H4 (cell line): ENCODE measurements around the gene SPG7. TPM values are rescaled to one million over a fixed set of nuclear protein-coding genes. Genes with fewer than 3 reads are reported as not detected.
A peak's percentile ranks its signal among the peaks of the same experiment; 100 is the strongest.
"Not testable (repeated sequence)": the region's sequence is repeated elsewhere in the genome, so short reads cannot be mapped to it uniquely, and the experiment has no call there.

Experiments
- DNase-seq: peaks from one replicate; pipeline ENCODE4 v3.0.0-alpha.2; 2015; ENCODE audit warnings: low spot score
- total RNA-seq: library from RNA; depleted of rRNA; stranded (reverse); fragments of >200 nt; shearing (Covaris generic); gene quantifications from 2 replicates; pipeline ENCODE4 v1.2.3, GENCODE V29; 2014

Gene SPG7
- total RNA-seq, 1 experiment from 2014 or later, result 45.0 TPM

DNA sequence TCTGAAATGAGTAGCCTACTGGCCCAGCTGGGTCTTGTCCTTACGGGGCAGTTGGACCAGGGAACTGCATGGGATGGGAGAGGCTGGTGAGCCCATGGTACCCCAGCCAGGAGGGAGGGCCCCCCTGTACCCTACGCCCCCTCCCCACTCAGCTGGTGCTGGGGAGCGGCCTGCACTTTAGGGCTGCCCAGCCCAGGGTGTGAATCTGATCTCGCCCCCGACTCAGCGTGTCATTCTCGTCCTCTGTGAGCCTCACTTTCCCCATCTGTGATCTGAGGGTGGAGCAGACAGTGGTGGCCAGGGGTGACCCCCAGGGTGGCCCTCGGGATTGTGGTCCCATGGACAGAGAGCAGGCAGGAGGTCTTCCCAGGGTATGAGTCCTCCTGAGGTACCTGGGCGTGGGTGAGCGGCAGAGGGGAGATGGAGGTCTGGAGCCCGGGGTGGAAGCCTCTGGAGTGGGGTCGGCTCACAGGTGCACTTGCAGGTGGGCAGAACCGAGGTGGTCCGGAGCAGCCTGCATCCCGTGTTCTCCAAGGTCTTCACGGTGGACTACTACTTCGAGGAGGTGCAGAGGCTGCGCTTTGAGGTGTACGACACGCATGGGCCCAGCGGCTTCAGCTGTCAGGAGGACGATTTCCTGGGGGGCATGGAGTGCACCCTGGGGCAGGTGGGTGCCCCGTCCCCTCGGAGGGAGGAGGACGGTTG is 69.0 kb downstream of the SPG7 start:
- no peak for DNase-seq

DNA sequence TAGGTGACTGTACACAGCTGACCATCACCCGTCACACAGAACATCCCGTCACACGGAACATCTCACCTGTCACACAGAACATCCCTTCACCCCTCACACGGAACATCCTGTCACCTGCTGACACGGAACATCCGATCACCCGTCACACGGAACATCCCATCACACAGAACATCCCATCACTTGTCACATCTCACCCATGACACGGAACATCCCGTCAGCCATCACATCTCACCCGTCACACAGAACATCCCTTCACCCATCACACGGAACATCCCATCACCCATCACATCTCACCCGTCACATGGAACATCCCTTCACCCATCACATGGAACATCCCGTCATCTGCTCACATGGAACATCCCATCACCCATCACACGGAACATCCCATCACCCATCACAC is 71.1 kb downstream of the SPG7 start:
- no peak for DNase-seq

DNA sequence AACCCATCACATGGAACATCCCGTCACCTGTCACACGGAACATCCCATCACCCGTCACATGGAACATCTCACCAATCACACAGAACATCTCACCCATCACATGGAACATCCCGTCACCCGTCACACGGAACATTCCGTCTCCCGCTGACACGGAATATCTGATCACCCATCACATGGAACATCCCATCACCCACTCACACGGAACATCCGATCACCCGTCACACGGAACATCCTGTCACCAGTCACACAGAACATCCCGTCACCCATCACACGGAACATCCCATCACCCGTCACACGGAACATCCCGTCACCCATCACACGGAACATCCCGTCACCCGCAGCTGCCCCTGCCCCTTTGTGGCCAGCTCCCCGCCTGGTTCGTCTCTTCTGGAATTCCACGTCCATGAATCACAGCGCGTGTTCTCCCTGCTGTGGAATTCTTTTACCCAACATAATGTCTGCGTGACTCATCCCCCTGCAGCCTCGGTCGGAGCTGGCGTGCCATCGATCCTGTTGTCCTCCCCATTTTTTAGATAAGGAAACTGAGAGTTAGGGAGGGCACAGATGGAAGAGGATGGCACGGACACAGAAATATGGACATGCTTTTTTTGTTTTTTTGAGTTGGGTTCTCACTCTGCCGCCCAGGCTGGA is 73.0 kb downstream of the SPG7 start:
- peak; percentile 87 for DNase-seq

DNA sequence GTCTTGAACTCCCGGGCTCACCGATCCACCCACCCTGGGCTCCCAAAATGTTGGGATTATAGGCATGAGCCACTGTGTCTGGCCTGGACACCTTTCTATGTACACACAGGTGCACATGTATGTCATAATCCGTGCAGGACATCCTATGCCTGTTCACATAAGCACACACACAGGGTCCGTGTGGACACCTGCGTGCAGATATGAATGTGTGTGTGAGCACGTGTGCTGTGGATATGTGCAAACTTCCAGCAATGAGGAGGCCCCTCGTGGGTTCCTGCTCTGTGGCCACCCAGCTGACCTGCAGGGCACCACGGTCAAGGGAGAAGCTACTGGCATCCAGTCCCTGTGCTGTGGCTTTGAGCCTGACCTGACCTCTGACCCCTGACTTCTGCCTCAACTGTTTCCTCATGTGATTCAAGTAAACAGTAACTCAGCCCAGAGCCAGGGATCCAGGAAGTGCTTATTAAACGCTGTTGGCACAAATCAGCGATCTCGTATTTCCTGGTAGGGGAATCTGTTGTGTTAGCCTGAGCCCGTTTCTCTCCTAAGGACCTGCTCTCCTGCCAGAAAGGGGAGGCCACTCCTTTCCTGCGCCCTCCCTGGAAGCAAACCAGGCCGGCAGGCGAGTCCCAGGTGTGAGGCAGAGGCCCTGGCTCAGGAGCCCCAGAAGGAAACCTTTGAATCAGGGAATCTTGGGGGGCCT is 73.8 kb downstream of the SPG7 start:
- DNase-seq, result no peak

DNA sequence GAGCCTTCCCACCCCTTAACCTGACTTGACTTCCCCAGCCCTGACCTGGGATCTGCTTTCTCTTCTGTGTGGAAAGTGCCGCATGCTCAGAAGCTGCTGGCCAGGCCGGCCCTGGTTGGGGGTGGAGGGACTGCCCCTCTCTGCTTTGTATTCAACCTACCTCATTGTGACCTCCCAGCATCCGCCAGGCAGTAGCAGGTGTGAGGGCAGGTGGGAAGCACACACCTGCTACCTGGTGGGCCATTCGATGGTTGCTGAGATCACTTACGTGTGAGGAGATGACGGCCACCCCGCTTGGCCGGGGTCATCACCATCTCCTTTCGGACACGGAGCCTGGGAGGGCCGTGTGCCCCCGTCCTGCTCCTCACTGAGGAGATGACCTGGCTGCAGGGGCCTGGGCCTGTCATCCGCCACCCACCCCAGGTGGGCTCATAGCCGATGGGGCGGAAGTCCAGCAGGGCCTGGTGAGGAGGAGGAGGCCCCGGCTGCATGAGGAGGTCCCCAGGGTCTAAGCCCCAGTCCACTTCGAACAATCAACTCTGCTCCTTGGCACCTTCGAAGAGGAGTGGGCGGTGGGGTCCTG is 74.5 kb downstream of the SPG7 start:
- no peak for DNase-seq

DNA sequence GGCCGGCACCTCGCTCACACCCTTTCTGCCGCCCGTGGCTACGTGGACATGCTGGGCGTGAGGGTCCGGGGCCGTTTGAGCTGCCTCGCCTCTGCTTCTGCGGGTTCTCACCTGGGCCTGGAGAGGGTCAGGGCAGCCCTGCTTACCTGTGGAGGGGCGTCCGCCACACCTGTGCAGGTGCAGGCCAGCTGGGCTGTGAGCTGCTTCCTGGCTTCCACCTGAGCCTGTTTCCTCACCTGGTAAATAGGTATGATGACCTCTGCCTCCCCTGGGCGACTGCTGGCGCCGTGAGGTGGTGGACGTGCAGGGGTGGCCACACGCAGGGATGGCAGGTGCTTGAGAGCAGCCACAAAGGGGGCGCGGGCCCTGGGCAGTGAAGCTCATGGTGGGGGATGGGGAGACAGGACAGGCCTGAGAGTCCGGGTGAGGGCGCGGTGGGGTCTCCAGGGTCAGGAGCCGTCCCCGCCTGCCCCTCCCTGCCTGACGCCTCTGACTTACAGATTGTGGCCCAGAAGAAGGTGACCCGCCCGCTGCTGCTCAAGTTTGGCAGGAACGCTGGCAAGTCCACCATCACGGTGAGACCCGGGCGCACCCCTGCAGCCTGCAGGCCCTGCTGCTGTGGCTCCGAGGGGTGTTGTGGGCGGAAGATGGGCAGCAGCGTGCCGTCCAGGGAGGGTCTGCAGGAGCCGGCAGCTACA is 75.1 kb downstream of the SPG7 start:
- DNase-seq, result no peak

DNA sequence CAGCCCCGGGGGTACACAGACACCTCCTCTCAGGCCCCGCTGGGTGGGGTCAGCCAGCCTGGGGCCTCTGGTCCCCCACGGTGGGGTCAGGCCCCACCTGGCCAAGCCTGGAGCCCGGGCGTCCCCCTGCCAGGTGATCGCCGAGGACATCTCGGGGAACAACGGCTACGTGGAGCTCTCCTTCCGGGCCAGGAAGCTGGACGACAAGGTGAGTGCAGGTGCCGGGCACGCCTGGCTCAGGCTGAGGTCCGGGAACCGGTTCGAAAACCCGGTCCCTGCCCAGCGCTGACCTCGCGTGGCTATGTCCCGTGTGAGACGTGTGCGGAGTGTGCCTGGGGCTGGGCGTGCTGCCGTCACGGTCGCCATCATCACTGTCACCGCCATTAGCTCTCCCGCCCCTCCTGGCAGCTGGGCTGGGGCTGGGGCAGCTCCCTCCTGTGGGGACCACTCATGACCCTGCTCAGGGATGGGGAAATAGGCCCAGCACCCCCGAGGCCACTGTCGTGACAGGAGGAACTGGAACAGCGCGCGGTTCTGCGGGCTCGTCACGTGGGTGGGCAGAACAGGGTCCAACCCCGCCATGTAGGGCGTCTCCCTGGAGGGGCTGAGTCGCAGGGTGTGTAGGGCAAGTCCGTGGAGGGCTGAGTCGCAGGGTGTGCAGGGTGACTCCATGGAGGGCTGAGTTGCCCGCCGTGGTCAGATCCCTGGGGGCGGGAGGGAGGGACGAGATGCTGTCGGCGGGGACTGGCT is 75.9 kb downstream of the SPG7 start:
- no peak for DNase-seq

DNA sequence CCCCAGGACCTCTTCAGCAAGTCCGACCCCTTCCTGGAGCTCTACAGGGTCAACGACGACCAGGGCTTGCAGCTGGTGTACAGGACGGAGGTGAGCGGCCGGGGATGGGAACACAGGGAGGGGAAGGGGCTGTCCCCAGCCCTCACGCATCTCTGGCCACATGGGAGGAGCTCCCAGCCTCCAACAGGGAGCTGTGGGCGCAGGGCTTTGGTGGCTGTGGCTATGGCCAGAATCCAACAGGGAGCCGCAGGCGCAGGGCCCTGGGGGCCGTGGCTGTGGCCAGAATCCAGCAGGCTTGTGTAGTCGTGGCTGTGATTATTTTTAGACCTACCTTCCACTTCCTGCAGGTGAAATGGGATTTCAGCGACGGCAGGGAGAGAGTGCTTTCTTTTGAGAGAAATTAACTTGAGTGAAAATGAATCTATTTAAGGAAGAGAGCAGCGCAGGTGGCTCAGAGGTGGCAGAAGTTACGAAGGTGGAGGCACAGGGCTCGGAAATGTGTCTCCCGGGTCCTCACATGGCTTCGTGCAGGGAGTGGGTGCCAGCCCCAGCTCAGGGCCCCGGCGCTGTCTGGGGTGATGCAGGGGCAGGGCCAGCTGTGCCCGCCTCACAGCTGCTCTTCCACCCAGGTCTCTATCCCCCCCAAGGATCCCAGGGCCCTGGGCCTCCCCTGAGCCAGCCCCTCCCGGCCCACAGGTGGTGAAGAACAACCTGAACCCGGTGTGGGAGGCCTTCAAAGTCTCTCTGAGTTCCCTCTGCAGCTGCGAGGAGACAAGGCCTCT is 76.8 kb downstream of the SPG7 start:
- DNase-seq, result no peak

DNA sequence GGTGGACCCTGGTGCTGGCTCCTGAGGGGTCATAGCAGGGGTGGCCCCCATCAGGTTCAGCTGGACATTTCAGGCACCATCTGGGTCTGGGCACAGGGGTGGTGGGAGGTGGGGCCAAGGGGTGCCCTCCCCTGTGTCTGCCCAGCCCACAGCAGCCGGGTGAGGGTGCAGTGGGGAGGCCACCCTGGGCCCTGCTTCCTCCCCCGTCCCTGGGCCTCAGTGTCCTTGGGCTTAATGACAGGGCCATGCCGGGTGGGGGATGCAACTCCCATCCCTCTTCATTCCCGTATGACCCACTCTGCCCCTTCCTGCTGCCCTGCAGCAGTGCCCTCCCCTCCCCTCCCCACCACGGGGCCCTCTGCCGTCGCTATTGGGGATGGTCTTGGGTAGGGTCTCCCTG is 78.0 kb downstream of the SPG7 start:
- DNase-seq, result no peak

DNA sequence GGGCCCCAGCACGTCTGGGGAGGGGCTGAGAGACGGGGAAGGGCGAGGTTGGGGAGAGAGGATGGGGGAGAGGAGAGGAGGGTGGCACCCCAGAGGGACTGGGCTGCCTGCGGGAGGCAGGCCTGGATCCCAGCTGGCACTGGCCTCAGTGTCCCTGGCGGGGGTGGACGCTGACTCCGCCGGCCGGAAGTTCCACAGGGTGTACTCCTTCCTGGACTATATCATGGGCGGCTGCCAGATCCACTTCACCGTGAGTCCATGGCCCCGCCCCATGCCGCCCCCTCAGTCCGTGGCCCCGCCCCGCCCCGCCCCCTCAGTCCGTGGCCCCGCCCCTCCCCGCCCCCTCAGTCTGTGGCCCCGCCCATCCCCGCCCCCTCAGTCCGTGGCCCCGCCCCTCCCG is 78.7 kb downstream of the SPG7 start:
- DNase-seq, result no peak

DNA sequence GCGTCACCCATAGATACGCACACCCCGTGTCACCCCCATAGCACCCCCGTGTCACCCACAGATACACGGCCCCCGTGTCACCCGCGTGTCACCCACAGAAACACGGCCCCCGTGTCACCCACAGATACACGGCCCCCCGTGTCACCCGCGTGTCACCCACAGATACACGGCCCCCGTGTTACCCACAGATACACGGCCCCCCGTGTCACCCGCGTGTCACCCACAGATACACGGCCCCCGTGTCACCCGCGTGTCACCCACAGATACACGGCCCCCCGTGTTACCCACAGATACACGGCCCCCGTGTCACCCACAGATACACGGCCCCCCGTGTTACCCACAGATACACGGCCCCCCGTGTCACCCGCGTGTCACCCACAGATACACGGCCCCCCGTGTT is 79.5 kb downstream of the SPG7 start:
- not testable (repeated sequence) for DNase-seq

DNA sequence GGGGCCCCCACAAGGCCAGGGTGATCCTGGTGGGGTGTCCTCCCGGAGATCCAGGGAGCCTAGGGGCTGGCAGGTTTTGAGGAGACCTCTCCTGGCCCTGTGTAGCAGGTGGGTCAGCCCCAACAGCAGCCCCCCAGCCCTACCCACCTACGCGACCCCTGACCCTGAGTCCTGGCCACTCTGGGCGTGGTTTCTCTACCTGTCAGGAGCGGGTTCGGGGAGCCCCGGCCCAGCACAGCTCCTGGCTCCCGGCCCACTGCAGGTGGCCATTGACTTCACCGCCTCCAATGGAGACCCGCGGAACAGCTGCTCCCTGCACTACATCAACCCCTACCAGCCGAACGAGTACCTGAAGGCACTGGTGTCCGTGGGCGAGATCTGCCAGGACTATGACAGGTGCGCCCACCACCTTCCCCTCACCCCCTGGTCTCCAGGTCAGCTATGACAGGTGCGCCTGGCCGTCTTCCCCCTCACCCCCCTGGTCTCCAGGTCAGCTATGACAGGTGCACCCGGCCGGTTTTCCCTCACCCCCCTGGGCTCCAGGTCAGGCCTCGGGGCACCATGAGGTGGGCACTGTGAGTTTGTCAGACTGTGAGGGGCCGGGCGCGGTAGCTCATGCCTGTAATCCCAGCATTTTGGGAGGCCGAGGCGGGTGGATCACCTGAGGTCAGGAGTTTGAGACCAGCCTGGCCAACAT is 80.4 kb downstream of the SPG7 start:
- no peak for DNase-seq

DNA sequence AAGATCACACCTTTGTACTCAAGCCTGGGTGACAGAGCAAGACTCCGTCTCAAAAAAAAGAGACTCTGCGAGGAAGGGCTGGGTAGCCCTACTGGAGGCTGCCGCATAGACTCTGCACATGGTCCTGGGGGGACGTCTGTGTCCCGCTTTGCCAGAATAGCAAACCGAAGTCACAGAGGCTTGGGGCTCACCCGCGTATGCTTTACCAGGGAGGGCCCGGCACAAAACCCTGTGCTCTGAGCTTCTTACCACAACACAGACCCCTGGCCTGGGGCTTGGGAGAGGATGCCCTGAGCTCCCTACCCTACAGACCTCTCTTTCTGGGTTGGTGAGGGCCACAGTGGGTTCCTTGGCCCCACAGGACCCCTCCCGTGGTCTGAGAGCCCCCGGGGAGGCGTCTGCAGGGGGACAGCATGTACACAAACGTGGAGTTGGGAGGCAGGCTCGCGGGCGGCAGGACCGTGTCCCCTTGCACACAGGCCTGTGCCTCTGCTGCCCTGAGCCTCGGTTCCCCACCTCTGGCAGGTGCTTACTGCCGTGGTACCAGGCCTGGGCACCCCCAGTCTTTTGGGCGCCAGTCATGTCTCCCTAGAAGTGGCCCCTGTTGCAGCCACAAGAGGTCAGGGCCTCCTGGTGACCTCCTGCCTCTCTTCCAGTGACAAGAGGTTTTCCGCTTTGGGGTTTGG is 81.2 kb downstream of the SPG7 start:
- no peak for DNase-seq

DNA sequence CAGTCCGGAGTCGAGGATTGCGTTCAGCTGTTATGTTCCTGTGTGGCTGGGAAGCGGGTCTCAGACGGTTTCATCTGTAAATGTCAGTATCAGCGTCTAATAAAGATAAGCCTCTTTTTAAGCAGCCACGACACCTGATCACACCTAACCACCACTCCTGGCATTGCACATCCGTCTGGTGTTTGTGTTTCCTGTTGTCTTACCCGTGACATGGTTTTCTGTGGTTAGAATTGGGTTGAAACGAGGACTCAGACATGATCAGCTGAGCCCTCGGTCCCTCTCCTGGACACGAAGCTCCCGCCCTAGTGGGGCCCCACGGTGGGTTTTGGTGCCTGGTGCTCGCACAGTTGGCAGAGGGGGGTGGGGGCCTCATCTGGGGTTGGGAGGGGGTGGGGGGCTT is 85.6 kb downstream of the SPG7 start:
- no peak for DNase-seq

DNA sequence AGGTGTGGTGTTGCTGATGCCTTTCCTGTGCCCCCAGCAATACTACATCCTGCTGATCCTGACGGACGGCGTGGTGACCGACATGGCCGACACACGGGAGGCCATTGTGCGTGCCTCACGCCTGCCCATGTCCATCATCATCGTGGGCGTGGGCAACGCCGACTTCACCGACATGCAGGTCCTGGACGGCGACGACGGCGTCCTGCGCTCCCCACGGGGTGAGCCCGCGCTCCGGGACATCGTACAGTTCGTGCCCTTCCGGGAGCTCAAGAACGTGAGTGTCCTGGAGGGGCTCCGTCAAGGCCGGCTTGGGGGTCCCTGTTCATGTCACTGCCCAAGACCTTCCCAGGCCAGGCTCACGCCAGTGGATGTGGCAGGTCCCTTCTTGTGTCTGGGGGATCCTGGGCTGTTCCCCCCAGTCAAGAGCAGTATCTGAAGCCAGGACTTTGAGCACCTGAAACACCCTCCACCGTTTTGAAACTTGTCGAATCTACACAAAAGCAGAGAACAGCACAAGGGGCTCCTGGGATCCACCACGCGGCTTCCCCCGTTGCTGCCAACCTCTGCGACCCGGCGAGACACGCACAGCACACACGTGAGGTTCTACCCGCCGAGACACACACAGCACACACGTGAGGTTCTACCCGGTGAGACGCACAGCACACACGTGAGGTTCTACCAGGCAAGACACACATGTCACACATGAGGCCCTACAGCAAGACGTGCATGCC is 87.3 kb downstream of the SPG7 start:
- no peak for DNase-seq

DNA sequence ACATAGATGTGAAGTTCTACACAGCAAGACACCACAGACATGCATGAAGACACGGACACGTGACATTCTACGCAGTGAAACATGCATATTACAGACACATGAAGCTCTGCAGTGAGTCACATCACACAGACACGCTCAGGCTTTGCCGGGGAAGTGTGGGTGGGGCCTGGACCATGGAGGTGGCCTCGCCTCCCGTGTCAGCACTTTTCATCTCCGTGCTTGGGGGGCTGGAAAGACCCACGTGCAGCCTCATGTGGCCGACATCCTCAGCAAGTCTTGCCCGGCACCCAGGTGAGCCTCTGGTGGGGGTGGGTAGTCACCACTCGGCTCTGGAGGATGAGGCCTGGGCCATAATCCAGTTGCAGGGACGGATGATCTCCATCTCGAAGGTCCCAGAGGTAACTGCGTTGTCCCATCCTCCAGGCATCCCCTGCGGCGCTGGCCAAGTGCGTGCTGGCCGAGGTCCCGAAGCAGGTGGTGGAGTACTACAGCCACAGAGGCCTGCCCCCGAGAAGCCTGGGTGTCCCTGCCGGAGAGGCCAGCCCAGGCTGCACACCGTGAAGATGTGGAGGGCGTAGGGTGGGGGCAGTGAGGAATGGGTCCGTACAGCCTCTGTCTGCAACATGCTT is 88.0 kb downstream of the SPG7 start:
- no peak for DNase-seq

DNA sequence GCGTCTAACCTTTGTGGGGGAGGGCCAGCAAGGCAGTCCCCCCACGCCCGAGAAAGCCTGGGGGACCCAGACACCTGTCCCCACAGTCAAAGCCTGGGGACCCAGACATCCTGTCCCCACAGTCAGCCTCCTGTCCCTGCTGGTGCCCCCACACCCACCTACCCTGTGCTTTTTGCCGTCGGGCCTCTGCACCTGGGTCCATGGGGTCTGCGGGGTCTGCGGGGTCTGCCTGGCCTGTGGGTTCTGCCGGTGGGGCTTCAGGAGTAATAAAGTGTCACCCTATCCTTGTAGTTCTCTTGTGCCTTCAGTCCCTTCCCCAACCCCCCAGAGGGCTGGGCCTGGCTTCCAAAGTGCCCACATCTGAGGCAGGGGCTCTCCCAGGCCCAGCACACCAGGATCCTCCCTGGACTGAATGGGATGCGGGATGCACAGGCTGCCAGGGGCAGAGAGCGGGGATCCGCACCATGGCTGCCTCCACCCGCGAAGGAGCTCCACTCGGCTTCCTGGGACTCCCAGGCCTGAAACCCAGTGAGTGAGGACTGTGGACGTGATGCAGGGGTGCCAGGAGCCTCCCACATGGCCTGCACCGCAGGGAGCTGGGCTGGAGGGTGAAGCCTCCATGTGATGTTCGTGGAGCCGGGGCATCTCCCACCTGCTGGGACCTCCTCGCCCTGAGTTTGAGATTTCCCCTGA is 88.9 kb downstream of the SPG7 start:
- no peak for DNase-seq

DNA sequence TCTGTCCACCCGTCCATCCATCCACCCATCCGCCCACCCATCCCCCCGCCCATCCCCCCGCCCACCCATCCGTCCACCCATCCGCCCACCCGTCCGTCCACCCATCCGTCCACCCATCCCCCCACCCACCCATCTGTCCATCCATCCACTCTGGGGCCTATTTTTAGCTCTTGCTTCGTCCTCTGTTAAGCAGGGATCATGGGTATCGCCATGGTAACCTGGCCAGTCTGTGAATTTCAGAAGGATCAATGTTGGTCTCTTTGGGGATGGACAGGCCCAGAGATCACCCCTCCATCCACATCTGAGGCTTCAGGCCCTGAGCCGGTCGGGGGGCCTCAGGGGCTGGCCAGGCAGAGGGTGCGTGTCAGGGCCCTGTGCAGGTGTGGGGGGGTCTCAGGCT is 90.0 kb downstream of the SPG7 start:
- no peak for DNase-seq
